HG03442 (cell line): Measurements from ENCODE around the gene GATA3.

ENCODE experiments used
- ATAC-seq: cut with Tn5 transposase; IDR thresholded peaks from one replicate; pipeline ENCODE4 v1.9.1; 2021; ENCODE audit warnings: mild to moderate bottlenecking, moderate library complexity; ENCODE audit not compliant: unreplicated experiment

The GATA3 gene

GRCh38 chr10:8088504-8088903 lies 34.0 kb downstream of the GATA3 start:
- ATAC-seq, result peak; percentile 83

- no peak for ATAC-seq
Measured at GRCh38 chr10:8092428-8092827, 37.9 kb downstream of the GATA3 start.

- ATAC-seq, result no peak
Measured at GRCh38 chr10:8095959-8096358, 41.5 kb downstream of the GATA3 start.

- no peak for ATAC-seq
Measured at GRCh38 chr10:8096931-8097330, 42.4 kb downstream of the GATA3 start.

GRCh38 chr10:8100366-8100765 lies 45.9 kb downstream of the GATA3 start:
- ATAC-seq, result no peak

- ATAC-seq, result peak; percentile 92
Measured at GRCh38 chr10:8102708-8103401, 48.4 kb downstream of the GATA3 start.

GRCh38 chr10:8103543-8103942 lies 49.1 kb downstream of the GATA3 start:
- no peak for ATAC-seq

- no peak for ATAC-seq
Measured at GRCh38 chr10:8104005-8104404, 49.5 kb downstream of the GATA3 start.

- no peak for ATAC-seq
Measured at GRCh38 chr10:8104721-8105120, 50.2 kb downstream of the GATA3 start.

- ATAC-seq, result no peak
Measured at GRCh38 chr10:8105932-8106331, 51.4 kb downstream of the GATA3 start.

- ATAC-seq, result no peak
Measured at GRCh38 chr10:8112230-8112905, 57.9 kb downstream of the GATA3 start.

- ATAC-seq, result no peak
Measured at GRCh38 chr10:8112942-8113442, 58.5 kb downstream of the GATA3 start.

- ATAC-seq, result no peak
Measured at GRCh38 chr10:8113616-8114015, 59.1 kb downstream of the GATA3 start.

GRCh38 chr10:8114741-8115617 lies 60.5 kb downstream of the GATA3 start:
- ATAC-seq, result no peak

GRCh38 chr10:8115618-8115980 lies 61.1 kb downstream of the GATA3 start:
- no peak for ATAC-seq

- no peak for ATAC-seq
Measured at GRCh38 chr10:8116474-8116873, 62.0 kb downstream of the GATA3 start.

GRCh38 chr10:8116926-8117493 lies 62.5 kb downstream of the GATA3 start:
- ATAC-seq, result no peak

GRCh38 chr10:8121201-8121890 lies 66.9 kb downstream of the GATA3 start:
- no peak for ATAC-seq

- no peak for ATAC-seq
Measured at GRCh38 chr10:8122611-8123369, 68.3 kb downstream of the GATA3 start.

- ATAC-seq, result no peak
Measured at GRCh38 chr10:8124436-8124835, 69.9 kb downstream of the GATA3 start.
